A549 (cell line): ENCODE results near the gene MAPKAP1. TPM values are rescaled to one million over a fixed set of nuclear protein-coding genes. Genes with fewer than 3 reads are reported as not detected.

Source experiments
- ATAC-seq, 2 experiments: fragments of 200-7000 bp in 1 of 2; fragments of >200 bp in 1 of 2; cut with Nextera tagmentation in 1 of 2; cut with Tn5 transposase in 1 of 2; 3 replicates each; pipeline versions ENCODE4 v1.8.0 to v1.9.1; 2018 to 2020; ENCODE audit warnings: mild to moderate bottlenecking in 1 of 2, moderate library complexity in 1 of 2
- CTCF ChIA-PET: fragments of 300-600 bp; sonication (Branson Sonifier 250); formaldehyde crosslinking; extraction: SDS; loops from one replicate; lab custom pipeline; 2021; ENCODE audit warnings: antibody characterized with exemption, inconsistent platforms; lab: Yijun Ruan, JAX
- POLR2A ChIA-PET: fragments of 350-600 bp; formaldehyde crosslinking; extraction: SDS; loops from one replicate; lab custom pipeline; 2021; ENCODE audit warnings: antibody characterized with exemption, inconsistent platforms; lab: Yijun Ruan, JAX
- DNase-seq, 2 experiments: peaks; one replicate each; pipeline versions ENCODE4 v3.0.0 to v3.0.0-alpha.2; 2011 to 2016; ENCODE audit warnings: low read depth in 1 of 2, low spot score in 1 of 2
- FAIRE-seq: peaks from 2 replicates; lab custom pipeline; 2011; peaks lifted over from hg19 to GRCh38; lab: Jason Lieb, UNC
- H3K27ac ChIP-seq, 2 experiments: fragments of >200 bp; sonication (Bioruptor Twin); formaldehyde crosslinking; 3 replicates each; pipeline ENCODE4 v1.5.1; 2016 to 2017
- H3K4me1 ChIP-seq: fragments of >200 bp; sonication (Bioruptor Twin); formaldehyde crosslinking; 3 replicates; pipeline ENCODE4 v1.6.1; 2016
- H3K4me2 ChIP-seq: fragments of >200 bp; sonication (Bioruptor Twin); formaldehyde crosslinking; 3 replicates; pipeline ENCODE4 v1.6.1; 2016
- H3K4me3 ChIP-seq: fragments of >200 bp; sonication (Bioruptor Twin); formaldehyde crosslinking; 3 replicates; pipeline ENCODE4 v1.5.1; 2016
- H3K9me3 ChIP-seq: fragments of >200 bp; sonication (Bioruptor Twin); formaldehyde crosslinking; 3 replicates; pipeline ENCODE4 v1.6.1; 2016
- BHLHE40 ChIP-seq: IDR thresholded peaks from 2 replicates; pipeline ENCODE4 v1.6.1; 2012; ENCODE audit warnings: low read depth, low read length, inconsistent platforms
- CBX8 ChIP-seq: fragments of 200-600 bp; sonication (generic); IDR thresholded peaks from 2 replicates; pipeline ENCODE4 v1.6.1; 2016
- CHD2 ChIP-seq: fragments of 150-350 bp; IDR thresholded peaks from 2 replicates; pipeline ENCODE4 v1.6.1; 2014; ENCODE audit warnings: low read length; ENCODE audit not compliant: partially characterized antibody
- EHMT2 ChIP-seq: fragments of 200-600 bp; sonication (generic); IDR thresholded peaks from 2 replicates; pipeline ENCODE4 v1.6.1; 2016; ENCODE audit warnings: antibody characterized with exemption, low read depth, mild to moderate bottlenecking, moderate library complexity
- EP300 ChIP-seq, 2 experiments: fragments of >200 bp; sonication (Bioruptor Twin); formaldehyde crosslinking; IDR thresholded peaks; 2 replicates in 1 of 2; 3 replicates in 1 of 2; pipeline ENCODE4 v1.6.1; 2016 to 2017
- ESRRA ChIP-seq: fragments of 150-350 bp; IDR thresholded peaks from 2 replicates; pipeline ENCODE4 v1.6.1; 2014; ENCODE audit warnings: mild to moderate bottlenecking, low read length, borderline replicate concordance
- HDAC2 ChIP-seq: fragments of 200-600 bp; sonication (generic); IDR thresholded peaks from 2 replicates; pipeline ENCODE4 v1.6.1; 2016
- HEYL ChIP-seq: fragments of 250-450 bp; sonication (Bioruptor Pico); IDR thresholded peaks from 2 replicates; pipeline ENCODE4 v1.8.0; 2021; ENCODE audit warnings: mild to moderate bottlenecking, moderate library complexity
- HOXA7 ChIP-seq: fragments of 250-450 bp; sonication (Bioruptor Pico); IDR thresholded peaks from 2 replicates; pipeline ENCODE4 v1.5.0; 2020; ENCODE audit warnings: mild to moderate bottlenecking, moderate library complexity
- KDM5A ChIP-seq: fragments of 200-600 bp; sonication (generic); IDR thresholded peaks from 2 replicates; pipeline ENCODE4 v1.6.1; 2016; ENCODE audit warnings: antibody characterized with exemption, mild to moderate bottlenecking
- MAFK ChIP-seq: fragments of 450-650 bp; IDR thresholded peaks from 2 replicates; pipeline ENCODE4 v1.6.1; 2014; ENCODE audit not compliant: partially characterized antibody
- NFE2L2 ChIP-seq: fragments of 150-350 bp; conservative IDR thresholded peaks from 2 replicates; pipeline ENCODE4 v1.6.1; 2014; ENCODE audit warnings: low read length
- NR3C1 ChIP-seq: fragments of >200 bp; sonication (Bioruptor Twin); formaldehyde crosslinking; IDR thresholded peaks from 3 replicates; pipeline ENCODE4 v1.6.1; 2017
- POLR2A ChIP-seq: IDR thresholded peaks from 2 replicates; pipeline ENCODE4 v1.6.1; 2012; ENCODE audit warnings: mild to moderate bottlenecking, low read length
- RFX5 ChIP-seq: fragments of 450-650 bp; IDR thresholded peaks from 2 replicates; pipeline ENCODE4 v1.7.1; 2014; ENCODE audit warnings: antibody characterized with exemption, mild to moderate bottlenecking, moderate library complexity
- RNF2 ChIP-seq: fragments of 200-600 bp; sonication (generic); IDR thresholded peaks from 2 replicates; pipeline ENCODE4 v1.6.1; 2016; ENCODE audit warnings: low read depth, mild to moderate bottlenecking, antibody characterized with exemption, moderate library complexity, borderline replicate concordance
- SREBF2 ChIP-seq: fragments of 450-650 bp; IDR thresholded peaks from 2 replicates; pipeline ENCODE4 v1.6.1; 2014; ENCODE audit warnings: mild to moderate bottlenecking, moderate library complexity
- ZNF302 ChIP-seq: fragments of 250-450 bp; sonication (Bioruptor Pico); IDR thresholded peaks from 2 replicates; pipeline ENCODE4 v1.9.0; 2021; ENCODE audit warnings: inconsistent platforms, mild to moderate bottlenecking, moderate library complexity
- ZSCAN20 ChIP-seq: fragments of 250-450 bp; sonication (Bioruptor Pico); IDR thresholded peaks from 2 replicates; pipeline ENCODE4 v1.8.0; 2022; ENCODE audit warnings: mild to moderate bottlenecking, moderate library complexity
- WGBS: methylation state at CpG from one replicate; pipeline ENCODE4 v1.1.6; 2017; ENCODE audit errors: missing lambda C conversion rate; 5-methylcytosine and 5-hydroxymethylcytosine counted together
- polyA plus RNA-seq, 4 experiments: library from polyadenylated mRNA; depleted of rRNA in 3 of 4; stranded (reverse); fragments of >200 nt; fragmentation: RNase III in 1 of 4; extraction: RNeasy Plus Mini Kit Qiagen cat#74134 plus additional on column Dnase treatment in 1 of 4; gene quantifications; 2 replicates in 3 of 4; 3 replicates in 1 of 4; pipeline ENCODE4 v1.2.3, GENCODE V29; 2011 to 2017
- TF ChIP-seq, protein P1 (sequence below): IDR thresholded peaks from 2 replicates; pipeline ENCODE4 v1.6.1; 2012
- TF ChIP-seq, protein P2 (sequence below): fragments of 450-650 bp; IDR thresholded peaks from 2 replicates; pipeline ENCODE4 v1.6.1; 2014; ENCODE audit warnings: antibody characterized with exemption
- TF ChIP-seq, protein P3 (sequence below): fragments of >200 bp; sonication (Bioruptor Twin); formaldehyde crosslinking; IDR thresholded peaks from 3 replicates; pipeline ENCODE4 v1.5.1; 2016
- TF ChIP-seq, protein P4 (sequence below): fragments of >200 bp; sonication (Bioruptor Twin); formaldehyde crosslinking; IDR thresholded peaks from 3 replicates; pipeline ENCODE4 v1.6.1; 2016

Gene MAPKAP1
- polyA plus RNA-seq, 2 of the 4 experiments (the other 2 are of a cell fraction), result 49.9 to 119 TPM

DNA sequence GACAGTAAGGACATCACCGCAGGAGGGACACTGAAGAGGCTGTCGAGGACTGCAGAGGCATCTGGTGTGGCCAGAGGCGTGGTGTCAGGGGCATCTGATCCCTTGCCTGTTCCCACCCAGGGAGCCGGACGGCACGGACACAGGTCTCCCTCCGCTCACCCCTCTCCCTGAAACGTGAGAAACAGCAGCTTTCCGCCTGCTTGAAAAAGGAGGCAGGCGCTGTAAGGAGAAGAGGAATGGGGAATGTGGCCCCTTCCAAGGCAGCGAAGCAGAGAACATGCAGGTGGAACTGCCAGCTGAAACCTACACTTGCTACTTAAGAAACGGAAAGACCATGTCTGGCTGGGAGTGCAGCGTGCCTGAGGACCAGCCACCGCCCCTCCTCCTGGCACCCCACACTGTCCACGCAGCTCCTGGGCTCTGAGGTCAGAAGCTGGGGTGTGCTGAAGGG is 269.2 kb downstream of the MAPKAP1 start:
- ATAC-seq (no peak), DNase-seq (no peak), FAIRE-seq (no peak)
- H3K4me3 ChIP-seq, result no peak overlapping the region
- no peaks in the 10 kb centered on the region for H3K4me1 ChIP-seq
- WGBS, result 93% methylated on average over 15 of the region's 15 CpGs
- H3K27ac ChIP-seq, result no peak overlapping the region
- POLR2A ChIA-PET, result no interaction called here
- no peak overlapping the region for H3K4me2 ChIP-seq
- TF ChIP-seq KDM5A (no peak), MAFK (no peak), CBX8 (no peak), NFE2L2 (no peak), EP300 (IDR thresholded peaks at IDR 0.05) (no peak), POLR2A (no peak), HEYL (CRISPR knock-in tag) (no peak), BHLHE40 (no peak), ZSCAN20 (no peak), CHD2 (no peak), RFX5 (no peak), SREBF2 (no peak), NR3C1 (no peak)
- TF ChIP-seq, protein P1, sequence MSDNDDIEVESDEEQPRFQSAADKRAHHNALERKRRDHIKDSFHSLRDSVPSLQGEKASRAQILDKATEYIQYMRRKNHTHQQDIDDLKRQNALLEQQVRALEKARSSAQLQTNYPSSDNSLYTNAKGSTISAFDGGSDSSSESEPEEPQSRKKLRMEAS, result no peak
- TF ChIP-seq, protein P2, sequence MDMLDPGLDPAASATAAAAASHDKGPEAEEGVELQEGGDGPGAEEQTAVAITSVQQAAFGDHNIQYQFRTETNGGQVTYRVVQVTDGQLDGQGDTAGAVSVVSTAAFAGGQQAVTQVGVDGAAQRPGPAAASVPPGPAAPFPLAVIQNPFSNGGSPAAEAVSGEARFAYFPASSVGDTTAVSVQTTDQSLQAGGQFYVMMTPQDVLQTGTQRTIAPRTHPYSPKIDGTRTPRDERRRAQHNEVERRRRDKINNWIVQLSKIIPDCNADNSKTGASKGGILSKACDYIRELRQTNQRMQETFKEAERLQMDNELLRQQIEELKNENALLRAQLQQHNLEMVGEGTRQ, result no peak
- TF ChIP-seq, protein P3, sequence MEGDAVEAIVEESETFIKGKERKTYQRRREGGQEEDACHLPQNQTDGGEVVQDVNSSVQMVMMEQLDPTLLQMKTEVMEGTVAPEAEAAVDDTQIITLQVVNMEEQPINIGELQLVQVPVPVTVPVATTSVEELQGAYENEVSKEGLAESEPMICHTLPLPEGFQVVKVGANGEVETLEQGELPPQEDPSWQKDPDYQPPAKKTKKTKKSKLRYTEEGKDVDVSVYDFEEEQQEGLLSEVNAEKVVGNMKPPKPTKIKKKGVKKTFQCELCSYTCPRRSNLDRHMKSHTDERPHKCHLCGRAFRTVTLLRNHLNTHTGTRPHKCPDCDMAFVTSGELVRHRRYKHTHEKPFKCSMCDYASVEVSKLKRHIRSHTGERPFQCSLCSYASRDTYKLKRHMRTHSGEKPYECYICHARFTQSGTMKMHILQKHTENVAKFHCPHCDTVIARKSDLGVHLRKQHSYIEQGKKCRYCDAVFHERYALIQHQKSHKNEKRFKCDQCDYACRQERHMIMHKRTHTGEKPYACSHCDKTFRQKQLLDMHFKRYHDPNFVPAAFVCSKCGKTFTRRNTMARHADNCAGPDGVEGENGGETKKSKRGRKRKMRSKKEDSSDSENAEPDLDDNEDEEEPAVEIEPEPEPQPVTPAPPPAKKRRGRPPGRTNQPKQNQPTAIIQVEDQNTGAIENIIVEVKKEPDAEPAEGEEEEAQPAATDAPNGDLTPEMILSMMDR, result no peak
- TF ChIP-seq, protein P4, sequence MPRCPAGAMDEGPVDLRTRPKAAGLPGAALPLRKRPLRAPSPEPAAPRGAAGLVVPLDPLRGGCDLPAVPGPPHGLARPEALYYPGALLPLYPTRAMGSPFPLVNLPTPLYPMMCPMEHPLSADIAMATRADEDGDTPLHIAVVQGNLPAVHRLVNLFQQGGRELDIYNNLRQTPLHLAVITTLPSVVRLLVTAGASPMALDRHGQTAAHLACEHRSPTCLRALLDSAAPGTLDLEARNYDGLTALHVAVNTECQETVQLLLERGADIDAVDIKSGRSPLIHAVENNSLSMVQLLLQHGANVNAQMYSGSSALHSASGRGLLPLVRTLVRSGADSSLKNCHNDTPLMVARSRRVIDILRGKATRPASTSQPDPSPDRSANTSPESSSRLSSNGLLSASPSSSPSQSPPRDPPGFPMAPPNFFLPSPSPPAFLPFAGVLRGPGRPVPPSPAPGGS, result no peak
- CTCF ChIA-PET, result interaction anchor here (1.3 to 1.5 kb wide), 2 partner anchors 8 to 11 kb away, joined by 3 to 4 read pairs; no protein-coding TSS in a partner anchor
- H3K9me3 ChIP-seq, result no peaks in the 10 kb centered on the region

DNA sequence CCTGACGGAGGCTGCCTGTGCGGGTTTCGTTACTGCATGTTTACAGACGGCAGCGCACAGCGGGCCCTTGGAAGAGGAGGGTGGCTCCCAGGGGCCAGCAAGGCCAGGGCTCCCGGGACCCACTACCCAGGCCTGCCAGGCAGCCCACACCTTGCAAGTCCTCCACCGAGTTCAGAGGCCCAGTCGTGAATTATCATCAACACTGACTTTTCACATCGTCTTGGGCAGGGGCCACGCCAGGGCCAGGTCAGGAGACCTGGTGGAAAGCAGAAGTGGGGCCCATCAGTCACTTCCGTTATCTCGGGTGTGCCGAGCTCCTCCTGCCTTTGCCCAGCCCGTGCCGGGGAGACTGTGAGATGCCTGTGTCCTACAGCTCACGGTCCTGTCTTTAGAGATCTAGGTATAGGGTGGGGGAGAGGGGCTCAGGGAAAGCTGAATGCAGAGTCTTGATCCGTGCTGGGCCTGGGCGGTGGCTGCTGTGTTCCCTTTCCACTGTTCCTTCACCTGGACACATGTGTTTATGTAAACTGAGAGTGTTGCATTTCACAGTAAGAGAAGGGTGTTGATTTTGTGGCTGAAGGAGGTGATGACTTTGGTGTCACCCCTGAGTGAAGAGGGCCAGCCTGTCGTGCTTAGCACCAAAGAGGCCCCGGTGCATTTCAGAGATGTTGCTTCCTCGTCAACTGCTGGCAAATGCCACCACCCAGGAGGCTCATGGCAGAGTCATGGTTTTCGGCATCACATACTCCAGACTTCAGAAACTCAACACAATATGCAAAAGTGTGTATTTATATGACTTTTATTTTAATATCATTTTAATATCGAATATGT is 270.2 kb downstream of the MAPKAP1 start:
- no peak overlapping the region for H3K4me3 ChIP-seq
- FAIRE-seq (no peak), DNase-seq (no peak), ATAC-seq (no peak)
- no peaks in the 10 kb centered on the region for H3K4me1 ChIP-seq
- H3K9me3 ChIP-seq, result no peaks in the 10 kb centered on the region
- TF ChIP-seq ZNF302 (no peak), EHMT2 (no peak), HDAC2 (no peak), ESRRA (no peak), CBX8 (no peak), HOXA7 (CRISPR knock-in tag) (no peak), RNF2 (no peak)
- ChIA-PET CTCF (interaction anchor here (0.8 kb wide), 1 partner anchor 29 kb away, joined by 3 read pairs; no protein-coding TSS in a partner anchor), POLR2A (no interaction called here)
- H3K27ac ChIP-seq, result no peak overlapping the region
- no peak overlapping the region for H3K4me2 ChIP-seq
- 92% methylated on average over 20 of the region's 24 CpGs for WGBS
